GM18498 (cell line): ENCODE data around the gene PPY.
"Not testable (repeated sequence)": the region's sequence is repeated elsewhere in the genome, so short reads cannot be mapped to it uniquely, and the experiment has no call there.

Experiments used
- ATAC-seq: cut with Tn5 transposase; IDR thresholded peaks from one replicate; pipeline ENCODE4 v1.9.1; 2021; ENCODE audit warnings: mild to moderate bottlenecking, moderate library complexity; ENCODE audit not compliant: unreplicated experiment

The PPY gene

GRCh38 chr17:43932923-43933322, 9.4 kb downstream of the PPY start:
- no peak for ATAC-seq

DNA sequence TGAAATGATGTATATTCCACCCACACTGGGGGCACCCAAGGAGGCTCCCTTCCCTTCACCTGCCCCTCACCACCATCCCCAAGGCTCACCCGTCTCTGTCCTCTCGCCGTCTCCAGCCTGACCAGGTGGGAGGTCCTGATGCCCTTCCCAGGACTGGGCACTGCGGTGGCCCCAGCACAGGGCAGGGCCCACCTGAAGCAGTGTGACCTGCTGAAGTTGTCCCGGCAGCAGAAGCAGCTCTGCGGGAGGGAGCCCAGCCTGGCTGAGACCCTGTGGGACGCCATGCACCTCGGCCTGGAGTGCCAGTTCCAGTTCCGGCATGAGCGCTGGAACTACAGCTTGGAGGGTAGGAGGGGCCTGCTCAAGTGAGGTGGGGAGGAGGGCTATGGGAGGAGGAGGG, 9.9 kb downstream of the PPY start:
- ATAC-seq: no peak

DNA sequence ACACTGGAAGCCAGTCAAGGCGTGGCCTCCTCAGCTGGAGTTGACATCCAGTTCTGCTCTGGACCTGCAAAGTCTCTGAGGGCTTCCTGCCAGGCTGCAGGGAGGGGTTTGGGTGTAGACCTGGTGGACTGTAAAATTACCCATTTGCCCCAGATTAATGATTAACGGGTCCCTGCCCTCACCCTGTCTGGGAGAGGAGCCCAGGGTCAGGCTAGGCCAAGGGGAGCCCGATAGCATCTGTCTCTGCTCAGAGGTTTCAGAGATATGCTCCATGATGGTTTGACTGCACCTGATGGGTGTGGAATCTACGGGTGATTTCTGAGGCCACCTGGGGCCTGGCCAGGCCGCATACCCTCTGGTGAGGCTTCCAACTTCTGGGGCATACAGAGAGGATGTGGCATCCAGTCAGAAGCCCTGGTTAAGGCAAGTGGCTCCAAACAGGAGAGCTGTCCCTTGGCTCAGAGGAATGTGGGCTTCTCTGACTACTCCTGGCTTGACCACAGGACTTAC, 11.2 kb downstream of the PPY start:
- no peak for ATAC-seq

GRCh38 chr17:43928609-43929008, 13.7 kb downstream of the PPY start:
- no peak for ATAC-seq

DNA sequence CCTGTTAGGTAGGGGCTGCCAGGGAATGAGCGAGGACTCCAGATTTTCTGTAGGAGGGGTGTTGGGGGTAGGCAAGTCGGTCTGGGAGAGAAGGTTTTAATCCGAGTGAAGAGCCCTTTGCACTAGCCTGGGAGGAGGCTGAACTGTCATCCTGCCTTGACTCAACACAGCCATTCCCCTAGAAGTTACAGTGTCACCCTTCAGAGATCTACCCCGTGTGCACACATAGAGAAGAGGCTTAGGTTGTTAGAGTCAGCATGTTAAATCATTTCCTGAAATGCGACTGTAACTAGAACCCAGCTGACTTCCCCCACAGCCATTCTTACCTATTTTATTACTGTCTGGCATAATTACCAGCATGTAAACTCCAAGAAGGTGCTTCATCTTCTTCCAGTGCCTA, 14.3 kb downstream of the PPY start:
- ATAC-seq: not testable (repeated sequence)

- no peak for ATAC-seq
Observed at GRCh38 chr17:43927060-43927864, 15.0 kb downstream of the PPY start.

GRCh38 chr17:43924558-43924957, 17.7 kb downstream of the PPY start:
- no peak for ATAC-seq

DNA sequence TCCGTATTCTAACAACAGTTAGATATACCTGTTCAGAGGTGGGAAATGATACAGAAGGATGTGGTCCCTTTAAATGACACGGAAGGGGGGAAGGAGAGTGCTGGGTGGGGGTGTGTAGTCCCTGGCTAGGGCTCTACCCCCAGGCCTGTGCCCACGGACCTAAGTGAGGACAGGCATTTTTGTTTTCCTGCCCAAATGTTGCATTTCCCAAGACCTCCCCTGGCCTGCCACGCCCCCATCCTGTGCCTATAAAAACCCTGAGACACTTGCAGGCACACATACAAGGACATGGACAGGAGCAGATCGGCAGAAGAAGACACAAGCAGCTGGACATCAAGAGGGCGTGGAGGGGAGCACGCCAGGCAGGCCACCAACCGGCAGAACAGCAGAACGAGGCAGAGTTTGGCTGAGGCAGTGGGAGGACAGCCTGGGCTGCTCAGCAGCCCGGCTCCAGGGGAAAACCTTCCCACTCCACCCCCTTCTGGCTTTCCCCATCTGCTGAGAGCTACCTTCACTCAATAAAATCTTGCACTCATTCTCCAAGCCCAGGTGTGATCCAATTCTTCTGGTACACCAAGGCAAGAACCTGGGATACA, 21.7 kb downstream of the PPY start:
- no peak for ATAC-seq

DNA sequence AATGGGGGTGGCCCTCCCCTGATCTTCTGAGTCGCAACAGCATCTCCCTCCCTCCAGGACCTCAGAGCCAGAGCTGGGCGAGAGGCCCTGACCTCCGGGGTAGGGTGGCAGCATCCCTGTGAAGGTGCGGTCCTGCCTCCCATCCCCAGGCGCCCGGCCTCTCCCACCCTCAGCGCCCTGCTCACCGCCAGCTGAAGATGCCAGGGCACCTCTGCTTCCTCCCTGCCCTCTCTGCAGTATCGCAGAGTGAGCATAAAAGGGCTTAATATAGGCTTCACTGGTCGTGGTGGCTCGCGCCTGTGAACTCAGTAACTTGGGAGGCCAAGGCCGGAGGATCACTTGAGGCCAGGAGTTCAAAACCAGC, 24.3 kb downstream of the PPY start:
- no peak for ATAC-seq

- ATAC-seq: peak; percentile 70
Observed at GRCh38 chr17:43917348-43918025, 24.8 kb downstream of the PPY start.

DNA sequence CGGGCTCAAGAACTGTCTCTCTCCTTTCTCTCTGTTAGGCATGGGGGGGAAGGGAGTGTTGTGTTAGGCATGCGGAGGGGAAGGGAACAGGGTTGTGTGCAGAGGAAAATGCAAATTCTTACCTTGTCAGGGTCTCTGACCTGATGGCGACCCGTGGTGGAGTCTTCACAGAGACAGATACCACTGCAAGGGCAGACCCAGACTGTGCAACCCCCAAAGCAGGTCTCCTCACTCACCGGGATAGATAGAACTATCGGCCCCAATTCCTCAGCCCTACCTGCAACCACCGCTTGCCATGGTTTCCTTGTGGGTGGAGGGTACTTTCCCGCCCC, 25.3 kb downstream of the PPY start:
- no peak for ATAC-seq

GRCh38 chr17:43916385-43916784, 25.9 kb downstream of the PPY start:
- ATAC-seq: no peak

DNA sequence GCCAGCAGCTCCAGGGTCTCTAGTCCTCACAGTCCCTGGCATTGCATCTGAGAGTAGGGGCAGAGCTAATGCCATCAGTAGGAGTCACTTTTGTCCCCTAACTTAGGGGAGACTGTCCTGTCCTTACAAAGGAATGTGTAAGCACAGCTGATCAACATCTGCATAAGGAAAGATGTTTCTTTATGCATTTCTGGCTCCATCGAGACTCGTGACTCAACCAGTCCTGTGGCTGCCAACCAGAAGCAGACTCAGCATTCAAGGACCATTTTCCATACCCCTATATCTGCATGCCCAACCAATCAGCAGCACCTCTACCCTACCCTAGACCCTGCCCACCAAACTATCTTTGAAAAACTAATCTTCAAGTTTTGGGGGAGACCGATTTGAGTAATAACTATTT, 26.7 kb downstream of the PPY start:
- ATAC-seq: no peak

GRCh38 chr17:43914451-43914850, 27.8 kb downstream of the PPY start:
- no peak for ATAC-seq

- ATAC-seq: no peak
Observed at GRCh38 chr17:43913584-43913983, 28.7 kb downstream of the PPY start.

- no peak for ATAC-seq
Observed at GRCh38 chr17:43912635-43913304, 29.5 kb downstream of the PPY start.

GRCh38 chr17:43911904-43912303, 30.4 kb downstream of the PPY start:
- ATAC-seq: no peak

- no peak for ATAC-seq
Observed at GRCh38 chr17:43909537-43910231, 32.6 kb downstream of the PPY start.

GRCh38 chr17:43907998-43908721, 34.1 kb downstream of the PPY start:
- no peak for ATAC-seq

GRCh38 chr17:43907425-43907981, 34.8 kb downstream of the PPY start, which contains the start of gene MPP2:
Gene MPP2, minus strand, starts transcription at chr17:43907536. Its CDS starts 3,076 bp downstream, at chr17:43904460.
- ATAC-seq: no peak
